Skeletal muscle satellite cell (primary cell): ENCODE data around the gene PPP1R8.
"Not testable (repeated sequence)": the region's sequence is repeated elsewhere in the genome, so short reads cannot be mapped to it uniquely, and the experiment has no call there.

Source experiments
- H3K27me3 ChIP-seq: 2 replicates; pipeline ENCODE4 v1.7.0; 2013; ENCODE audit warnings: low read length; ENCODE audit not compliant: control insufficient read depth, insufficient read depth
- H3K36me3 ChIP-seq: 2 replicates; pipeline ENCODE4 v1.7.0; 2013; ENCODE audit warnings: mild to moderate bottlenecking, control low read depth, low read length; ENCODE audit not compliant: insufficient read depth
- H3K4me1 ChIP-seq: 2 replicates; pipeline ENCODE4 v1.7.0; 2013; ENCODE audit warnings: low read length; ENCODE audit not compliant: control insufficient read depth, insufficient read depth
- H3K4me2 ChIP-seq: 2 replicates; pipeline ENCODE4 v1.7.0; 2013; ENCODE audit warnings: mild to moderate bottlenecking, low read length
- H3K4me3 ChIP-seq: 2 replicates; pipeline ENCODE4 v1.7.0; 2013; ENCODE audit warnings: low read length
- H3K9ac ChIP-seq: 2 replicates; pipeline ENCODE4 v1.7.0; 2013; ENCODE audit warnings: mild to moderate bottlenecking, low read depth, low read length, moderate library complexity
- H3K9me3 ChIP-seq: replicated peaks from 2 replicates; pipeline ENCODE4 v1.7.0; 2013; ENCODE audit warnings: mild to moderate bottlenecking, control low read depth, low read length

The PPP1R8 gene

GRCh38 chr1:27863538-27863915, 32.9 kb downstream of the PPP1R8 start:
- Histone ChIP-seq H3K4me3 (no peak overlapping the region), H3K4me1 (peaks cover 25% of the 10 kb centered on the region), H3K27me3 (no peaks in the 10 kb centered on the region), H3K36me3 (no peaks in the 10 kb centered on the region), H3K4me2 (peak overlapping the region; percentile 15), H3K9ac (peak overlapping the region; percentile 74), H3K9me3 (no peaks in the 10 kb centered on the region)

GRCh38 chr1:27864264-27864895, 33.8 kb downstream of the PPP1R8 start:
- Histone ChIP-seq H3K4me2 (no peak overlapping the region), H3K27me3 (no peaks in the 10 kb centered on the region), H3K4me3 (no peak overlapping the region), H3K36me3 (no peaks in the 10 kb centered on the region), H3K9me3 (no peaks in the 10 kb centered on the region), H3K4me1 (peaks cover 20% of the 10 kb centered on the region), H3K9ac (peak overlapping the region; percentile 18)

DNA sequence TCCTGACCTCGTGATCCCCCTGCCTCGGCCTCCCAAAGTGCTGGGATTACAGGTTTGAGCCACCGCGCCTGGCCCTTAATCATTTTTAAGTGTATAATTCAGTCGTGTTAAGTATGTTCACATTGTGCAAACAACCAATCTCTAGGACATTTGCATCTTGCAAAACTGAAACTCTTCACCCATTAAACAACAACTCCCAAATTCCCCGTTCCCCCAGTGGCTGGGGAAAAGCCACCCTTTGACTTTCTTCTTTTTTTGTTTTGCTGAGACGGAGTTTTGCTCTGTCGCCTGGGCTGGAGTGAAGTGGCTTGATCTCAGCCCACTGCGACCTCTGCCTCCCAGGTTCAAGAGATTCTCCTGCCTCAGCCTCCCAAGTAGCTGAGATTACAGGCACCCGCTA, 35.2 kb downstream of the PPP1R8 start:
- Histone ChIP-seq H3K9ac (no peak overlapping the region), H3K4me3 (no peak overlapping the region), H3K4me2 (no peak overlapping the region), H3K9me3 (no peaks in the 10 kb centered on the region), H3K36me3 (no peaks in the 10 kb centered on the region), H3K27me3 (no peaks in the 10 kb centered on the region), H3K4me1 (peaks cover 20% of the 10 kb centered on the region)

GRCh38 chr1:27868556-27868931, 38.0 kb downstream of the PPP1R8 start:
- Histone ChIP-seq H3K9ac (no peak overlapping the region), H3K9me3 (no peaks in the 10 kb centered on the region), H3K4me2 (no peak overlapping the region), H3K4me1 (peaks cover 20% of the 10 kb centered on the region), H3K4me3 (no peak overlapping the region), H3K27me3 (no peaks in the 10 kb centered on the region), H3K36me3 (no peaks in the 10 kb centered on the region)

DNA sequence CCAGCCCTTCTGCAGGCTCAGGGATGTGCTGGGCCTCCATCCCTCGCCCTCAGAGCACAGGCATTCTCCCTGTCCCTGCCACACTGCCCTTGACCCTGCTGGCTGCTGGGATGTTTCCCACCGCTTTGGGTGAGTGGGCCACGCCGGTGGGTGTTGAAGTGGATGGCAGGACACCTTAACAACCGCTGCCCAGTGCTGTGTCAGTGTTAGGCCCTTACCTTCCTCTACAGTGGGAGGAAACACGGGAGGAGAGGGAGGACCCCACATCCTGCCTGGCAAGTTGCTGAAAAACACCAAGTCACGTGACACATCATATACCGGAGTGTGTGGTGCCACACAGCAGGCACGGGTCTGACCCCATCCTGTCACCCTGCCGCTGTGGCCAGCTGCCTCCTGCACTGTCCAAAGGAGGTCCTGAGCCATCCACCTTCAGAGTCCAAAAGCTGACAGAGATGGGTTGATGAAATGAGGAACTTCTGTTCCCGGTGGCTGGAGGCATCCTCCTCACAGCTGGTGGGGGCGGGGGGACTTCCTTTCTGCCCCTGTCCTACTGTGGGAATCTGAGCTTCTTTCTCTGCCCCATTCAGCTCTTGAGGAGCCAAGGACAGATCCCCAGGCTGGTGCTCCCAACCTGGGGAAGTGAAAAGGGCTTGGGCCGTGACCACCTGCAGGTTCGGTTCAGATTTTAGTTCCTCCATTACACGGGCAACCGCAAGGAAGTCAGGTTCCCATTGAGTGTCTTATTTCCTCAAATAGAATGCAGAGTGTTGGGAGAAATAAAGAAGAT, 38.5 kb downstream of the PPP1R8 start:
- no peak overlapping the region for H3K9ac ChIP-seq
- H3K4me3 ChIP-seq, result no peak overlapping the region
- H3K4me1 ChIP-seq, result peaks cover 17% of the 10 kb centered on the region
- H3K9me3 ChIP-seq, result no peaks in the 10 kb centered on the region
- no peaks in the 10 kb centered on the region for H3K36me3 ChIP-seq
- no peaks in the 10 kb centered on the region for H3K27me3 ChIP-seq
- H3K4me2 ChIP-seq, result no peak overlapping the region

- Histone ChIP-seq H3K4me2 (no peak overlapping the region), H3K9ac (no peak overlapping the region), H3K27me3 (no peaks in the 10 kb centered on the region), H3K36me3 (no peaks in the 10 kb centered on the region), H3K4me1 (peaks cover 14% of the 10 kb centered on the region), H3K4me3 (no peak overlapping the region), H3K9me3 (no peaks in the 10 kb centered on the region)
Measured at GRCh38 chr1:27869719-27870085, 39.1 kb downstream of the PPP1R8 start.

DNA sequence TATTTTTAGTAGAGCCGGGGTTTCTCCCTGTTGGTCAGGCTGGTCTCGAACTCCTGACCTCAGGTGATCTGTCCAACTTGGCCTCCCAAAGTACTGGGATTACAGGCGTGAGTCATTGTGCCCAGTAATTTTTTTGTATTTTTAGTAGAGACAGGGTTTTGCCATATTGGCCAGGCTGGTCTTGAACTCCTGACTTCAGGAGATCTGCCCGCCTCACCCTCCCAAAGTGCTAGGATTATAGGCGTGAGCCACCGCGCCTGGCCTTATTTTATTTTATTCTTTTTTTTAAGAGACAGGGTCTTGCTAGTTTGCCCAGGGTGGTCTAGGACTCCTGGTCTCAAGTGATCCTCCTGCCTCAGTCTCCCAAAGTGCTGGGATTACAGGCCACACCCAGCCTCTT, 40.5 kb downstream of the PPP1R8 start:
- not testable (repeated sequence) for H3K4me3 ChIP-seq, H3K4me2 ChIP-seq, H3K36me3 ChIP-seq, H3K9me3 ChIP-seq, H3K27me3 ChIP-seq, H3K9ac ChIP-seq
- peaks cover 19% of the 10 kb centered on the region for H3K4me1 ChIP-seq

- peaks cover 2% of the 10 kb centered on the region for H3K36me3 ChIP-seq
- H3K4me1 ChIP-seq, result peaks cover 19% of the 10 kb centered on the region
- H3K4me3 ChIP-seq, result peak within 1 kb of the TSS; percentile 84
- H3K9ac ChIP-seq, result peak within 1 kb of the TSS; percentile 84
- H3K9me3 ChIP-seq, result no peaks in the 10 kb centered on the region
- peak within 1 kb of the TSS; percentile 98 for H3K4me2 ChIP-seq
- no peaks in the 10 kb centered on the region for H3K27me3 ChIP-seq
Measured at GRCh38 chr1:27872059-27872801, 41.6 kb downstream of the PPP1R8 start, which contains the start of gene THEMIS2. TSS of gene THEMIS2 (plus strand) at chr1:27872544. CDS start at chr1:27872572, 28 bp downstream.

DNA sequence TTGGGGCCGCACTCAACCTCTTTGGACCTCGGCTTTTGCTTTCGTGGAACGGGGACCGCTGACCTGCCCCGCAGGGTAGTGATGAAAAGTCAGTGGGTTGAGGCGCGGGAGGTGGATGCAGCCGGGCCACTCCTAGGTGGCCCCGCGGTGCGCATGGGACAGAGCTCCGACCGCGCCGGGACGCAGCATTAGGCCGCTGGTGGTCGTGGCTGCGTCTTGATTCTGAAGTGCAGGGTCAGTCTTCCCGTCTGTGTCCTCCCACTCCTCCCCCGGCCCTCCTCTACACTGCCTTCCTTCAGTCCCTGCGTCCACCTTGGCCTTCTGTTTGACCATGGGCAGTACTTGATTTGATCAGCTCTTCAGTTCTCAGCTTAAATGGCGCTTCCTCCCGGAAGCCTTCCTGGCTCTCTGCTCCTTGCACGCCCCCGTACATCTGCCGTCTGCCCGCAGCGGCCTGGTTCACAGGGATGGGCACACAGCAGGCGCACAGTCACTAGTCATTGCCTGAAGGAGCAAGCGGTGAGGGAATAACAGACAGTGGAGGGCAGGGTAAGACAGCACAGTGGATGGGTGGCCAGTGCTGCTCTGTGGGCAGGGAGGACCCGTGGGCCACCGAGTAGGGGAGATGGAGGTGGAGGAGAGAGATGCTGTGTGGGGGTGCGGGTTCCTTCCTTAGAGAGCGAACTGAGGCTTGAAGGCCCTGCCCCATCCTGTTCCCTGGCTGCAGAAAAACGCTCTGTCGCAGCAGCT, 42.4 kb downstream of the PPP1R8 start:
- peak overlapping the region; percentile 84 for H3K9ac ChIP-seq
- H3K4me1 ChIP-seq, result peaks cover 19% of the 10 kb centered on the region
- H3K27me3 ChIP-seq, result no peaks in the 10 kb centered on the region
- H3K4me3 ChIP-seq, result peak overlapping the region; percentile 84
- peak overlapping the region; percentile 98 for H3K4me2 ChIP-seq
- H3K9me3 ChIP-seq, result no peaks in the 10 kb centered on the region
- H3K36me3 ChIP-seq, result peaks cover 2% of the 10 kb centered on the region

GRCh38 chr1:27873671-27874384, 43.2 kb downstream of the PPP1R8 start:
- Histone ChIP-seq H3K4me1 (peaks cover 19% of the 10 kb centered on the region), H3K4me3 (peak overlapping the region; percentile 84), H3K4me2 (peak overlapping the region; percentile 98), H3K27me3 (no peaks in the 10 kb centered on the region), H3K36me3 (peaks cover 2% of the 10 kb centered on the region), H3K9me3 (no peaks in the 10 kb centered on the region), H3K9ac (peak overlapping the region; percentile 84)
